WTC11 (cell line): Measurements from ENCODE around the gene DNAH8. TPM values are rescaled to one million over a fixed set of nuclear protein-coding genes. Genes with fewer than 3 reads are reported as not detected.

ENCODE experiments used
- ATAC-seq: fragments of 200-7000 bp; cut with Tn5 transposase; 2 replicates; pipeline ENCODE4 v1.10.0; 2021; ENCODE audit warnings: mild to moderate bottlenecking, moderate library complexity
- CTCF ChIA-PET: fragments of 300-600 bp; sonication (Branson Sonifier 250); formaldehyde crosslinking; loops from one replicate; lab custom pipeline; 2021; ENCODE audit warnings: antibody characterized with exemption; lab: Charles Lee
- POLR2A ChIA-PET: fragments of 350-600 bp; sonication (Branson Sonifier 250); formaldehyde crosslinking; loops from one replicate; lab custom pipeline; 2021; ENCODE audit warnings: antibody characterized with exemption; lab: Charles Lee
- DNase-seq: peaks from one replicate; pipeline ENCODE4 v3.0.0; 2021; ENCODE audit warnings: low spot score
- H3K27ac Mint-ChIP-seq: 2 replicates; pipeline ENCODE4 v1.8.0; 2021; ENCODE audit warnings: mixed read lengths
- H3K27me3 Mint-ChIP-seq: 2 replicates; pipeline ENCODE4 v1.8.0; 2021; ENCODE audit warnings: low read depth, mild to moderate bottlenecking, moderate library complexity, mixed read lengths
- H3K36me3 Mint-ChIP-seq: 2 replicates; pipeline ENCODE4 v1.8.0; 2021; ENCODE audit warnings: mixed read lengths
- H3K4me1 Mint-ChIP-seq: 2 replicates; pipeline ENCODE4 v1.8.0; 2022; ENCODE audit warnings: mixed read lengths
- H3K4me3 Mint-ChIP-seq: 2 replicates; pipeline ENCODE4 v1.8.0; 2021; ENCODE audit warnings: mild to moderate bottlenecking, moderate library complexity, mixed read lengths
- H3K9me3 Mint-ChIP-seq: 2 replicates; pipeline ENCODE4 v1.8.0; 2021; ENCODE audit warnings: mixed read lengths
- AFF4 ChIP-seq: sonication (generic); formaldehyde crosslinking; IDR thresholded peaks from 2 replicates; pipeline ENCODE4 v1.8.1; 2023; ENCODE audit warnings: mild to moderate bottlenecking, missing genetic modification reagents, borderline replicate concordance
- CDX4 ChIP-seq: fragments of 250-450 bp; sonication (Bioruptor Pico); IDR thresholded peaks from 2 replicates; pipeline ENCODE4 v1.9.0; 2021; ENCODE audit warnings: moderate library complexity, mild to moderate bottlenecking, inconsistent platforms, borderline replicate concordance
- ETV6 ChIP-seq: sonication (generic); formaldehyde crosslinking; IDR thresholded peaks from 2 replicates; pipeline ENCODE4 v1.8.1; 2022; ENCODE audit warnings: mild to moderate bottlenecking, missing genetic modification reagents
- FOXP4 ChIP-seq: sonication (generic); formaldehyde crosslinking; IDR thresholded peaks from 2 replicates; pipeline ENCODE4 v1.8.0; 2022; ENCODE audit warnings: mild to moderate bottlenecking, missing genetic modification reagents
- GABPB1 ChIP-seq: sonication (generic); formaldehyde crosslinking; IDR thresholded peaks from 2 replicates; pipeline ENCODE4 v1.8.1; 2023; ENCODE audit warnings: mild to moderate bottlenecking, missing genetic modification reagents
- GRHL2 ChIP-seq: fragments of 250-450 bp; sonication (Bioruptor Pico); IDR thresholded peaks from 2 replicates; pipeline ENCODE4 v1.8.0; 2022; ENCODE audit warnings: mild to moderate bottlenecking, moderate library complexity; ENCODE audit not compliant: insufficient replicate concordance, severe bottlenecking
- NFATC4 ChIP-seq: fragments of 250-450 bp; sonication (Bioruptor Pico); IDR thresholded peaks from 2 replicates; pipeline ENCODE4 v1.9.0; 2021; ENCODE audit warnings: mild to moderate bottlenecking
- NFE2L1 ChIP-seq: sonication (generic); formaldehyde crosslinking; IDR thresholded peaks from 2 replicates; pipeline ENCODE4 v1.8.1; 2023; ENCODE audit warnings: missing genetic modification reagents
- NR1H2 ChIP-seq: sonication (generic); formaldehyde crosslinking; IDR thresholded peaks from 2 replicates; pipeline ENCODE4 v1.9.0; 2021; ENCODE audit warnings: mild to moderate bottlenecking, moderate library complexity, missing genetic modification reagents
- RELA ChIP-seq: sonication (generic); formaldehyde crosslinking; IDR thresholded peaks from 2 replicates; pipeline ENCODE4 v1.8.1; 2022; ENCODE audit warnings: missing genetic modification reagents, mild to moderate bottlenecking, borderline replicate concordance
- SMAD4 ChIP-seq: sonication (generic); formaldehyde crosslinking; IDR thresholded peaks from 2 replicates; pipeline ENCODE4 v1.8.0; 2022; ENCODE audit warnings: mild to moderate bottlenecking, missing genetic modification reagents
- TEAD4 ChIP-seq: sonication (generic); formaldehyde crosslinking; IDR thresholded peaks from 2 replicates; pipeline ENCODE4 v1.8.0; 2022; ENCODE audit warnings: mild to moderate bottlenecking, missing genetic modification reagents
- ZNF121 ChIP-seq: sonication (generic); formaldehyde crosslinking; IDR thresholded peaks from 2 replicates; pipeline ENCODE4 v1.8.0; 2023; ENCODE audit warnings: missing genetic modification reagents
- ZNF232 ChIP-seq: sonication (generic); formaldehyde crosslinking; IDR thresholded peaks from 2 replicates; pipeline ENCODE4 v1.8.0; 2022; ENCODE audit warnings: mild to moderate bottlenecking, missing genetic modification reagents
- ZNF281 ChIP-seq: sonication (generic); formaldehyde crosslinking; IDR thresholded peaks from 2 replicates; pipeline ENCODE4 v1.8.0; 2023; ENCODE audit warnings: mild to moderate bottlenecking, missing genetic modification reagents
- ZNF671 ChIP-seq: fragments of 250-450 bp; sonication (Bioruptor Pico); IDR thresholded peaks from 2 replicates; pipeline ENCODE4 v1.8.0; 2021; ENCODE audit warnings: mild to moderate bottlenecking
- total RNA-seq: library from RNA; stranded (reverse); gene quantifications from 3 replicates; pipeline ENCODE4 v1.2.3, GENCODE V29; 2021
- TF ChIP-seq, protein P1 (sequence below): sonication (generic); formaldehyde crosslinking; IDR thresholded peaks from 2 replicates; pipeline ENCODE4 v1.8.1; 2022; ENCODE audit warnings: low read depth, mild to moderate bottlenecking, moderate library complexity, missing genetic modification reagents, borderline replicate concordance
- TF ChIP-seq, protein P2 (sequence below): sonication (generic); formaldehyde crosslinking; IDR thresholded peaks from 2 replicates; pipeline ENCODE4 v1.8.1; 2023; ENCODE audit warnings: mild to moderate bottlenecking, missing genetic modification reagents, moderate library complexity
- TF ChIP-seq, protein P3 (sequence below): fragments of 250-450 bp; sonication (Bioruptor Pico); IDR thresholded peaks from 2 replicates; pipeline ENCODE4 v1.9.0; 2021; ENCODE audit warnings: mild to moderate bottlenecking, borderline replicate concordance

The DNAH8 gene
- total RNA-seq, 1 experiment from 2014 or later = 0.02 TPM

DNA sequence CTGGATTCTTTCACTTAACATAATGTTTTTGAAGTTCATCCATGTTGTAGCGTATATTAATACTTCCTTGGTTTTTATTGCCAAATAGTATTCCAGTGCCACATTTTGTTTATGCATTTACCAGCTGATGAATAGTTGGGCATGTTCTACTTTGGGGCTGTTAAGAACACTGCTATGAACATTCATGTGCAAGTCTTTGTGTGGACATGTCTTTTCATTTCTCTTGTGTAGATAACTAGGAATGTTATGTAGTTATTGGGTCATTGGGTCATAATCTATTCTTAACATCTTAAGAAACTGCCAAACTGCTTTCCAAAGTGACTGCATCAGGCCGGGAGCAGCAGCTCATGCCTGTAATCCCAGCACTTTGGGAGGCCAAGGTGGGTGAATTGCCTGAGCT, 289.7 kb downstream of the DNAH8 start:
- TF ChIP-seq FOXP4 (no peak), AFF4 (no peak), CDX4 (no peak), TEAD4 (CRISPR knock-in tag) (no peak), ZNF121 (CRISPR knock-in tag) (no peak), NR1H2 (CRISPR knock-in tag) (no peak), NFATC4 (CRISPR knock-in tag) (no peak), SMAD4 (CRISPR knock-in tag) (no peak)
- TF ChIP-seq, protein P1, sequence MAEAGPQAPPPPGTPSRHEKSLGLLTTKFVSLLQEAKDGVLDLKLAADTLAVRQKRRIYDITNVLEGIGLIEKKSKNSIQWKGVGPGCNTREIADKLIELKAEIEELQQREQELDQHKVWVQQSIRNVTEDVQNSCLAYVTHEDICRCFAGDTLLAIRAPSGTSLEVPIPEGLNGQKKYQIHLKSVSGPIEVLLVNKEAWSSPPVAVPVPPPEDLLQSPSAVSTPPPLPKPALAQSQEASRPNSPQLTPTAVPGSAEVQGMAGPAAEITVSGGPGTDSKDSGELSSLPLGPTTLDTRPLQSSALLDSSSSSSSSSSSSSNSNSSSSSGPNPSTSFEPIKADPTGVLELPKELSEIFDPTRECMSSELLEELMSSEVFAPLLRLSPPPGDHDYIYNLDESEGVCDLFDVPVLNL (CRISPR knock-in tag) = no peak
- TF ChIP-seq, all 79 proteins: peak for 0
- no peak overlapping the region for H3K4me3 Mint-ChIP-seq
- no peak for DNase-seq
- no peak overlapping the region for H3K27ac Mint-ChIP-seq
- peaks cover 8% of the 10 kb centered on the region for H3K27me3 Mint-ChIP-seq
- peaks cover 2% of the 10 kb centered on the region; the same call in 1 of the 2 replicates for H3K4me1 Mint-ChIP-seq
- ChIA-PET CTCF (interaction anchor here (0.9 to 5.1 kb wide), 3 partner anchors 84 to 98 kb away, joined by 4 to 34 read pairs (median 22); no protein-coding TSS in a partner anchor), POLR2A (no interaction called here)
- H3K9me3 Mint-ChIP-seq = no peaks in the 10 kb centered on the region
- ATAC-seq = no peak
- H3K36me3 Mint-ChIP-seq = no peaks in the 10 kb centered on the region

DNA sequence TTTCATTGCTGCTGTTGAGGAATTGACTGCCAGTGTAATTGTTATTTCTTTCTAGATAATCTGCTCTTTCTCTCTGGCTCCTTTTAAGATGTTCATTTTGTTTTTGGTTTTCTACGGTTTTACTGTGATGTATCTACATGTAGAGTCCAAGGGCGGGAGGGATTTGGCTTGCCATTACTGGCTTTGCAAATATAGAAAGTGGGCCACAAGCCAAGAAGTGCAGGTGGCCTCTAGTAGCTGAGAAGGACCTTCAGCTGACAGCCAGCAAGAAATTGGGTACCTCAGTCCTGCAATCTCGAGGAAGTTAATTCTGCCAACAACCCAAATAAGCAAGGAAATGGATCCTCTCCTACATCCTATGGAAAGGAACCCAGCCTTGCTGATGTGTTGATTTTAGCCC, 290.7 kb downstream of the DNAH8 start:
- no peak for ATAC-seq
- POLR2A ChIA-PET = no interaction called here
- H3K27ac Mint-ChIP-seq = no peak overlapping the region
- CTCF ChIA-PET = interaction anchor here (1.1 to 1.5 kb wide), 2 partner anchors 8 to 9 kb away, joined by 3 to 5 read pairs; no protein-coding TSS in a partner anchor
- peaks cover 7% of the 10 kb centered on the region for H3K27me3 Mint-ChIP-seq
- H3K4me3 Mint-ChIP-seq = no peak overlapping the region
- H3K36me3 Mint-ChIP-seq = no peaks in the 10 kb centered on the region
- H3K4me1 Mint-ChIP-seq = peaks cover 2% of the 10 kb centered on the region; the same call in 1 of the 2 replicates
- no peak for DNase-seq
- no peaks in the 10 kb centered on the region for H3K9me3 Mint-ChIP-seq
- TF ChIP-seq TEAD4 (CRISPR knock-in tag) (no peak), ETV6 (CRISPR knock-in tag) (no peak), RELA (CRISPR knock-in tag) (no peak), ZNF232 (CRISPR knock-in tag) (no peak), ZNF671 (CRISPR knock-in tag) (no peak), NFE2L1 (CRISPR knock-in tag) (no peak), GABPB1 (CRISPR knock-in tag) (no peak), ZNF281 (CRISPR knock-in tag) (no peak), GRHL2 (CRISPR knock-in tag) (no peak), NFATC4 (CRISPR knock-in tag) (no peak)
- TF ChIP-seq, protein P2, sequence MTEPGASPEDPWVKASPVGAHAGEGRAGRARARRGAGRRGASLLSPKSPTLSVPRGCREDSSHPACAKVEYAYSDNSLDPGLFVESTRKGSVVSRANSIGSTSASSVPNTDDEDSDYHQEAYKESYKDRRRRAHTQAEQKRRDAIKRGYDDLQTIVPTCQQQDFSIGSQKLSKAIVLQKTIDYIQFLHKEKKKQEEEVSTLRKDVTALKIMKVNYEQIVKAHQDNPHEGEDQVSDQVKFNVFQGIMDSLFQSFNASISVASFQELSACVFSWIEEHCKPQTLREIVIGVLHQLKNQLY (CRISPR knock-in tag) = no peak
- TF ChIP-seq, protein P3, sequence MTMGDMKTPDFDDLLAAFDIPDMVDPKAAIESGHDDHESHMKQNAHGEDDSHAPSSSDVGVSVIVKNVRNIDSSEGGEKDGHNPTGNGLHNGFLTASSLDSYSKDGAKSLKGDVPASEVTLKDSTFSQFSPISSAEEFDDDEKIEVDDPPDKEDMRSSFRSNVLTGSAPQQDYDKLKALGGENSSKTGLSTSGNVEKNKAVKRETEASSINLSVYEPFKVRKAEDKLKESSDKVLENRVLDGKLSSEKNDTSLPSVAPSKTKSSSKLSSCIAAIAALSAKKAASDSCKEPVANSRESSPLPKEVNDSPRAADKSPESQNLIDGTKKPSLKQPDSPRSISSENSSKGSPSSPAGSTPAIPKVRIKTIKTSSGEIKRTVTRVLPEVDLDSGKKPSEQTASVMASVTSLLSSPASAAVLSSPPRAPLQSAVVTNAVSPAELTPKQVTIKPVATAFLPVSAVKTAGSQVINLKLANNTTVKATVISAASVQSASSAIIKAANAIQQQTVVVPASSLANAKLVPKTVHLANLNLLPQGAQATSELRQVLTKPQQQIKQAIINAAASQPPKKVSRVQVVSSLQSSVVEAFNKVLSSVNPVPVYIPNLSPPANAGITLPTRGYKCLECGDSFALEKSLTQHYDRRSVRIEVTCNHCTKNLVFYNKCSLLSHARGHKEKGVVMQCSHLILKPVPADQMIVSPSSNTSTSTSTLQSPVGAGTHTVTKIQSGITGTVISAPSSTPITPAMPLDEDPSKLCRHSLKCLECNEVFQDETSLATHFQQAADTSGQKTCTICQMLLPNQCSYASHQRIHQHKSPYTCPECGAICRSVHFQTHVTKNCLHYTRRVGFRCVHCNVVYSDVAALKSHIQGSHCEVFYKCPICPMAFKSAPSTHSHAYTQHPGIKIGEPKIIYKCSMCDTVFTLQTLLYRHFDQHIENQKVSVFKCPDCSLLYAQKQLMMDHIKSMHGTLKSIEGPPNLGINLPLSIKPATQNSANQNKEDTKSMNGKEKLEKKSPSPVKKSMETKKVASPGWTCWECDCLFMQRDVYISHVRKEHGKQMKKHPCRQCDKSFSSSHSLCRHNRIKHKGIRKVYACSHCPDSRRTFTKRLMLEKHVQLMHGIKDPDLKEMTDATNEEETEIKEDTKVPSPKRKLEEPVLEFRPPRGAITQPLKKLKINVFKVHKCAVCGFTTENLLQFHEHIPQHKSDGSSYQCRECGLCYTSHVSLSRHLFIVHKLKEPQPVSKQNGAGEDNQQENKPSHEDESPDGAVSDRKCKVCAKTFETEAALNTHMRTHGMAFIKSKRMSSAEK = no peak
